GM21367 (cell line): Measurements from ENCODE around the gene RBBP6.
A peak's percentile ranks its signal among the peaks of the same experiment; 100 is the strongest.
"Not testable (repeated sequence)": the region's sequence is repeated elsewhere in the genome, so short reads cannot be mapped to it uniquely, and the experiment has no call there.

Experiments
- ATAC-seq: cut with Tn5 transposase; IDR thresholded peaks from one replicate; pipeline ENCODE4 v1.9.1; 2021; ENCODE audit not compliant: unreplicated experiment

RBBP6 gene, protein sequence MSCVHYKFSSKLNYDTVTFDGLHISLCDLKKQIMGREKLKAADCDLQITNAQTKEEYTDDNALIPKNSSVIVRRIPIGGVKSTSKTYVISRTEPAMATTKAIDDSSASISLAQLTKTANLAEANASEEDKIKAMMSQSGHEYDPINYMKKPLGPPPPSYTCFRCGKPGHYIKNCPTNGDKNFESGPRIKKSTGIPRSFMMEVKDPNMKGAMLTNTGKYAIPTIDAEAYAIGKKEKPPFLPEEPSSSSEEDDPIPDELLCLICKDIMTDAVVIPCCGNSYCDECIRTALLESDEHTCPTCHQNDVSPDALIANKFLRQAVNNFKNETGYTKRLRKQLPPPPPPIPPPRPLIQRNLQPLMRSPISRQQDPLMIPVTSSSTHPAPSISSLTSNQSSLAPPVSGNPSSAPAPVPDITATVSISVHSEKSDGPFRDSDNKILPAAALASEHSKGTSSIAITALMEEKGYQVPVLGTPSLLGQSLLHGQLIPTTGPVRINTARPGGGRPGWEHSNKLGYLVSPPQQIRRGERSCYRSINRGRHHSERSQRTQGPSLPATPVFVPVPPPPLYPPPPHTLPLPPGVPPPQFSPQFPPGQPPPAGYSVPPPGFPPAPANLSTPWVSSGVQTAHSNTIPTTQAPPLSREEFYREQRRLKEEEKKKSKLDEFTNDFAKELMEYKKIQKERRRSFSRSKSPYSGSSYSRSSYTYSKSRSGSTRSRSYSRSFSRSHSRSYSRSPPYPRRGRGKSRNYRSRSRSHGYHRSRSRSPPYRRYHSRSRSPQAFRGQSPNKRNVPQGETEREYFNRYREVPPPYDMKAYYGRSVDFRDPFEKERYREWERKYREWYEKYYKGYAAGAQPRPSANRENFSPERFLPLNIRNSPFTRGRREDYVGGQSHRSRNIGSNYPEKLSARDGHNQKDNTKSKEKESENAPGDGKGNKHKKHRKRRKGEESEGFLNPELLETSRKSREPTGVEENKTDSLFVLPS (N-terminal part only)

GRCh38 chr16:24539295-24539849 lies at the start of gene RBBP6:
Gene RBBP6, plus strand, starts transcription at chr16:24539566. Its CDS starts 1,061 bp downstream, at chr16:24540627.
- ATAC-seq: peak; percentile 90

GRCh38 chr16:24490866-24491265 lies 48.5 kb upstream of the RBBP6 start:
- no peak for ATAC-seq

DNA sequence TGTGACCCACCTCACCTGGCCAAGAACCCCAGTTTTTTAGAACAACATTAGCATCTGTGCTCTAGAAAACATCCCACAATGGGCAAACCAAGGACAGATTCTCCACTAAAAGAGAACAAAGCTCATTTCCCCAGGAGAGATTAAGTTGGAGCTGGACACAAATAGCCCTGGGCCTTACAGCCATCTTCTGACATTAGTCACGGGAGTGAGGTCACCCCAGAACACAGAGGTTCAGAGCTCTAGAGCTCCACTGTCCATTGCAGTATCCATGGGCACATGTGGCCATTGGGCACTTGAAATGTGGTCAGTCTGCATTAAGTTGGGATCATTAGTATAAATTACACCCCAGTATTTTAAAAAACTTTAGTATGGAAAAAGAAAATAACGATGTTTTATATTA lies 47.6 kb upstream of the RBBP6 start:
- ATAC-seq: no peak

- no peak for ATAC-seq
Measured at GRCh38 chr16:24493821-24494220, 45.5 kb upstream of the RBBP6 start.

GRCh38 chr16:24495207-24495606 lies 44.2 kb upstream of the RBBP6 start:
- ATAC-seq: not testable (repeated sequence)

GRCh38 chr16:24497440-24497839 lies 41.9 kb upstream of the RBBP6 start:
- no peak for ATAC-seq

DNA sequence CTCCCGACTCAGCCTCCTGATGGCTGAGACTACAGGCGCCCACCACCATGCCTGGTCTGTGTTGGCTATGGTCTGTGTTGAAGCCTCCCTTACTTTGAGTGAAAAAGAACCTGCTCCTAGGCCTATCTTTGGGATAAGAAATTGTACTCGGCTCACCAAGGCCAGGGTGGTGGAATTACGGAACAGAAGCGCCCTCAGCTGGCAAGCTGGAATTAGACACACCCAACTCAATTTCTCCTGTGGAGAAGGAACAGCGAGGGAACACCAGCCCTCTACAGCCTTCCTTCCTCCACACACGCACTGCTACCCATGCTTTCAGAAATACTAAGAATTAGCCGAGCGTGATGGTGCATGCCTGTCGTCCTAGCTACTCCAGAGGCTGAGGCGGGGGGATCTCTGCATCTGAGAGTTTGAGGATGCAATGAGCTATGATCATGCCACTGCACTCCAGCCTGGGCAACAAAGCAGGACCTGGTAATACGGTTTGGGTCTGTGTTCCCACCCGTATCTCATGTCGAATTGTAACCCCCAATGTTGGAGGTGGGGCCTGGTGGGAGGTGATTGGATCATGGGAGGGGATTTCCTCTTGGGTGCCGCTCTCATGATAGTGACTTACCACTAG lies 40.1 kb upstream of the RBBP6 start:
- no peak for ATAC-seq

GRCh38 chr16:24504472-24505345 lies 34.7 kb upstream of the RBBP6 start:
- ATAC-seq: no peak

DNA sequence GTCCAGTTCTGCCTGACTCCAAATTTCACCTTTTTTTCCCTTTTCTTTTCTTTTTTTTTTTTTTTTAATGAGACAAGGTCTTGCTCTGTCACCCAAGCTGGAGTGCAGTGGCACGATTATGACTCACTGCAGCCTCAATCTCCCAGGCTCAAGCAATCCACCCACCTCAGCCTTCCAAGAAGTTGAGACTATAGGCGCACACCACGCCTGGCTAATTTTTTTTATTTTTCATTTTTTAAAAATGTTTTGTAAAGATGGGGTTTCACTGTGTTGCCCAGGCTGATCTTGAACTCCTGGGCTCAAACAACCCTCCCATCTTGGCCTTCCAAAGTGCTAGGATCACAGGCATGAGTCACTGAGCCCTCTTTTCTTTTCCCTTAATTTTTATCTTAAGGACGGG lies 33.4 kb upstream of the RBBP6 start:
- no peak for ATAC-seq

DNA sequence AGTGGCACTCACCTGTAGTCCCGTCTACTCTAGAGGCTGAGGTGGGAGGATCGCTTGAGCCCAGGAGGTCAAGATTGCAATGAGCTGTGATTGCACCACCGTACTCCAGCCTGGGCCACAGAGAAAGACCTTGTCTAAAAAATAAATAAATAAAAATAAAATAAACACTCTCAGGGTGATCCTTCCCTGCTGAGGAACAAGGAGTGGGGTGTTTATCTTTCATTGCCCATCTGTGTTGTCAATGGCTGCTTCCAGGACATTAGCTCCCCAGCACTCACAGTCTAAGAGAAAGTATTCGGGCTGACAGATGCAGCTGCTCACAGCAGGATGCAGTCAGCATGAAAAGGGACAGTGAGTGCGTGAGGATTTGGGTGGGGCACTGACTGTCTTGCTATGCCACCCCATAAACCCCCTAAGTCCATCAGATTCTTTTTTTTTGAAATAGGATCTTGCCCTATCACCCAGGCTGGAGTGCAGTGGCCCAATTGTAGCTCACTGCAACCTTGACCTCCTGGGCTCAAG lies 31.3 kb upstream of the RBBP6 start:
- ATAC-seq: no peak

- no peak for ATAC-seq
Measured at GRCh38 chr16:24508614-24509013, 30.8 kb upstream of the RBBP6 start.

DNA sequence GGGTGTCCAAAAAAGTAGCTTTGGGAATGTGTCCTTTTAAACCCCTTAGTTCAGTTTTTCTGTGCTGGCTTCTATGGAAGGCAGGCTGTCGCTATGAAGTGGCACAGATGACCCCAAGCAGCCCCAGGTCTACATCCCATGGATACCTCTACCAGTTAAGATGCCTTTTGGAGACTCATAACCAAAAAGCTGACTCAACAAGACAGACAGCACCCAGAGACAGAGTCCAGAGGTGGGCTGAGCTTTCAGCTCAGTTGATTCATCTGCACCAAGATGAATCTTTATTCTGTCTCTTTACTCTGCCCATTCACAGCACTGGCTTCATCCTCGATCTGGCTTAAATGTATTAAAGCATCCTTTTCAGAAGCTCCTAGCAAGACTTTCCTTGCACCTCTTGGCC lies 29.8 kb upstream of the RBBP6 start:
- ATAC-seq: no peak

GRCh38 chr16:24511174-24511573 lies 28.2 kb upstream of the RBBP6 start:
- ATAC-seq: no peak

DNA sequence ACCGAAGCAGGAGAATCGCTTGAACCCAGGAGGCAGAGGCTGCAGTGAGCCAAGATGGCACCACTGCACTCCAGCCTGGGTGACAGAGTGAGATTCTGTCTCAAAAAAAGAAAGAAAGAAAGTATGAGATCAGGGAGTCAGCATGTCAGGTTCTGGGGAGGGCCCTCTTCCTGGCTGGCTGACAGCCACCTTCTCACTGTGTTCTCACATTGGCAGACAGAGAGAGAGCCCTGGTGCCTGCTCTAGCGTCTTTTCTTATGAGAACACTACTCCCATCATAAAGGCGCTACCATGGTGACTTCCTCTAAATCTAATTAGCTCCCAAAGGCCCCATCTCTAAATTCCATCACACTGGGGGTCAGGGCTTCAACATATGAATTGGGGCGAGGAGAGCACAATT lies 27.6 kb upstream of the RBBP6 start:
- no peak for ATAC-seq

DNA sequence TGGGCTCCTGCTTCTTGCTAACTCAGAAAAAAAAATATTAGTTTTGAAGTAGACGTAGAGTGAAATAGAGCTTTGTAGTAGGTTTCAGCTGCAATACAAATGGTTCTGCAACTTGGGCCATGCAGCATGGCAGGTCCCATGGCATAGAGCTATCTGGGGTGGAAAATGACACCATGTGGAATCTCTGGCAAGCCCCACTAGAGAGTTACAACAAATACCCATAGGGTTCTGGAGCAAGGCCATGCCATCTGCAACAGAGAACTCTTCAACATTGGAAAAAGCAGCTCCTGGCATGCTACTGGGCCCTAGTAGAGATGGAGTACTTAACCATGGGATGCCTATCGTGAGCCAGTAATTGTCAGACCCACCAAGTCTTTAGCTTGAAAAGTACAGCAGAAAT lies 25.3 kb upstream of the RBBP6 start:
- no peak for ATAC-seq

- ATAC-seq: no peak
Measured at GRCh38 chr16:24515186-24515585, 24.2 kb upstream of the RBBP6 start.

DNA sequence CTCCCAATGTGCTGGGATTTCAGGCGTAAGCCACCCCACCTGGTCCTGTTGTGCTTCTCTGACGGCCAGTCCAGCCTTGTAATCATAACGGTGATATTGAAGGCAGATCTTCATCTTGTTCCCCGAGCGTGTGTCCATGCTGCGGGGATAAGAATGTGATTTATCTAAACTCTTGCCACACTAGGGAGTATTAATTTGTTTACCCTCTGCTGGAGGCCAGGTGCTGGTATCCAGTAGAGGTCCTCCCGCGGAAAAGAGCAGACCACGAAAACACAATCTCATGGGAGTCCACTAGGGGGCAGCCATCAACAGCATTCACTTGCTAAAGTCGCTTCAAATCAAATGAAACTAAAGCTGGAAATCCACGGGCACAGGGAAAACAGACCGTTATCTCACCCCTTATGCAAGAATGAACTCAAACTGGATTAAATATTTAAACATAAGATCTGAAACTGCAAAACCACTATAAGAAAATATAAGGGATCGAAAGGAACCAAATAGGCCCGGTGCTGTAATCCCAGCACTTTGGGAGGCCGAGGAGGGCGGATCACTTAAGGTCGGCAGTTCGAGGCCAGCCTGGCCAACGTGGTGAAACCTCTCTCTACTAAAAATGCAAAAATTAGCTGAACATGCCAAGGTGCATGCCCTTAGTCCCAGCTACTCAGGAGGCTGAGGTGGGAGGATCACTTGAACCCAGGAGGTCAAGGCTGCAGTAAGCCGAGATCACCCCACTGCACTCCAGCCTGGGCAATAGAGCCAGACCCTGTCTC lies 22.3 kb upstream of the RBBP6 start:
- ATAC-seq: no peak

GRCh38 chr16:24518498-24518897 lies 20.9 kb upstream of the RBBP6 start:
- ATAC-seq: no peak

DNA sequence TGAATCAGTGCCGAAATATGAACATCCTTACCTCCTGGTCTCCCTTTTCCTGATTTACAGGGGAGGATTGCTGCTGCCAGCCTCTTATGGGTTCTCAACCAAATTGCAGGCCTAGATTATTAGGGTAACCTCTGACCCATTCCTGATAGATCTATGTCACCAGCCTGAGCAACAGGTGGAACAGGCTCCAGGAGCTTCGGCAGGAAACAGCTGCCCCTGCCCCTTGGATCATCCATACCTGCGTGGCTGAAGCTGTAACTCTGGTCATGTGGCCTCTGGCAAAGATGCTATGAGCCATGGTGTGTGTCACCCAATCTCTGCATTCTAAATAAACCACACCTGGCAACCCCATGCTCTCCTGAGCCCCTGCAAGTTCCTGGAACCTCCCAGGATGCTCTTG lies 18.4 kb upstream of the RBBP6 start:
- ATAC-seq: no peak
